Astrocyte (in vitro differentiated cells and primary cell): Measurements from ENCODE around the gene ZMYM4. TPM values are rescaled to one million over a fixed set of nuclear protein-coding genes. Genes with fewer than 3 reads are reported as not detected.

Source experiments
- DNase-seq: peaks from one replicate; pipeline ENCODE4 v3.0.0-alpha.2; 2010; ENCODE audit warnings: low read depth
- FAIRE-seq: peaks from 2 replicates; lab custom pipeline; 2011; peaks lifted over from hg19 to GRCh38; lab: Jason Lieb, UNC
- H2AFZ ChIP-seq: 2 replicates; pipeline ENCODE4 v1.6.0; 2012; ENCODE audit warnings: low read depth, low read length, inconsistent platforms
- H3K27ac ChIP-seq: 2 replicates; pipeline ENCODE4 v1.5.1; 2011; ENCODE audit warnings: low read depth, low read length, inconsistent platforms
- H3K27me3 ChIP-seq: 2 replicates; pipeline ENCODE4 v1.6.0; 2011; ENCODE audit warnings: low read length, inconsistent platforms; ENCODE audit not compliant: insufficient read depth
- H3K36me3 ChIP-seq: 2 replicates; pipeline ENCODE4 v1.5.1; 2011; ENCODE audit warnings: low read length, inconsistent platforms; ENCODE audit not compliant: insufficient read depth
- H3K4me1 ChIP-seq: 2 replicates; pipeline ENCODE4 v1.5.1; 2011; ENCODE audit warnings: low read length, inconsistent platforms; ENCODE audit not compliant: insufficient read depth
- H3K4me2 ChIP-seq: 2 replicates; pipeline ENCODE4 v1.6.0; 2012; ENCODE audit warnings: low read length, inconsistent platforms
- H3K4me3 ChIP-seq: 2 replicates; pipeline ENCODE4 v1.5.1; 2011; ENCODE audit warnings: low read depth, mild to moderate bottlenecking, low read length, inconsistent platforms; ENCODE audit not compliant: insufficient read depth
- H3K79me2 ChIP-seq: 2 replicates; pipeline ENCODE4 v1.6.0; 2012; ENCODE audit warnings: mild to moderate bottlenecking, low read length, inconsistent platforms; ENCODE audit not compliant: insufficient read depth
- H3K9ac ChIP-seq: 2 replicates; pipeline ENCODE4 v1.6.0; 2012; ENCODE audit warnings: mild to moderate bottlenecking, low read length, inconsistent platforms
- H3K9me3 ChIP-seq: 2 replicates; pipeline ENCODE4 v1.5.1; 2012; ENCODE audit warnings: low read depth, mild to moderate bottlenecking, low read length, inconsistent platforms; ENCODE audit not compliant: insufficient read depth
- H4K20me1 ChIP-seq: 2 replicates; pipeline ENCODE4 v1.6.0; 2012; ENCODE audit warnings: low read length, inconsistent platforms; ENCODE audit not compliant: insufficient read depth
- H3K27ac Mint-ChIP-seq: one replicate; pipeline ENCODE4 v1.8.0; 2021; ENCODE audit warnings: mild to moderate bottlenecking, mixed read lengths; ENCODE audit not compliant: unreplicated experiment
- H3K27me3 Mint-ChIP-seq: one replicate; pipeline ENCODE4 v1.8.0; 2021; ENCODE audit warnings: low read depth, mixed read lengths; ENCODE audit not compliant: unreplicated experiment
- H3K36me3 Mint-ChIP-seq: one replicate; pipeline ENCODE4 v1.8.0; 2021; ENCODE audit warnings: low read depth, mixed read lengths; ENCODE audit not compliant: unreplicated experiment
- H3K4me1 Mint-ChIP-seq: one replicate; pipeline ENCODE4 v1.8.0; 2021; ENCODE audit warnings: low read depth, mixed read lengths; ENCODE audit not compliant: unreplicated experiment
- H3K4me3 Mint-ChIP-seq: one replicate; pipeline ENCODE4 v1.8.0; 2021; ENCODE audit warnings: mild to moderate bottlenecking, moderate library complexity, mixed read lengths; ENCODE audit not compliant: unreplicated experiment
- H3K9me3 Mint-ChIP-seq: one replicate; pipeline ENCODE4 v1.8.0; 2021; ENCODE audit warnings: mild to moderate bottlenecking, mixed read lengths; ENCODE audit not compliant: unreplicated experiment
- EZH2 ChIP-seq: IDR thresholded peaks from 2 replicates; pipeline ENCODE4 v1.6.1; 2012; ENCODE audit warnings: mild to moderate bottlenecking, low read length, inconsistent platforms; ENCODE audit not compliant: insufficient read depth
- total RNA-seq: library from RNA; stranded (reverse); gene quantifications from 2 replicates; pipeline ENCODE4 v1.2.1, GENCODE V29; 2021
- TF ChIP-seq, protein P1 (sequence below): IDR thresholded peaks from 2 replicates; pipeline ENCODE4 v1.5.1; 2011; ENCODE audit warnings: low read depth, mild to moderate bottlenecking, inconsistent platforms, low read length, moderate library complexity; ENCODE audit not compliant: insufficient read depth

ZMYM4 gene
- total RNA-seq, 1 donor from 2014 or later, result 65.5 TPM

DNA sequence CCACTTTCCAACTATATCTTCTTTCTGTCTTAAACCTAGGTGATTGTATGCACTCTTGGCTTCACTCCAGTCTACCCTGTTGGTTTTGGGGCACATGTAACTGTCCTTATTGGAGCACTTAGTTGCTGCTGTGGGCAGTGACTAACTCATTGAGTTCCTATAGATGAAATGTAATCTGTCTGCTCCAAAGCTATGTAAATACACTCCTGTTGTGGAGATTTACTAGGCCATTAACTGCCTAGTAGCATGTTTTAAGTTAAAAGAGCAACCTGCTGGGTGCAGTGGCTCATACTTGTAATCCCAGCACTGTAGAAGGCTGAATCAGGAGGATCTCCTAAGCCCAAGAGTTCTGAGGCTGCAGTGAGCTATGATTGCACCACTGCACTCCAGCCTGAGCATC is 137.6 kb downstream of the ZMYM4 start:
- DNase-seq (no peak), FAIRE-seq (no peak)
- Histone ChIP-seq H2AFZ (no peak overlapping the region), H3K4me2 (no peak overlapping the region), H3K27ac (no peak overlapping the region), H3K27me3 (no peaks in the 10 kb centered on the region), H3K4me3 (no peak overlapping the region), H3K79me2 (no peaks in the 10 kb centered on the region), H3K4me1 (no peaks in the 10 kb centered on the region), H3K9me3 (no peaks in the 10 kb centered on the region), H4K20me1 (no peaks in the 10 kb centered on the region), H3K9ac (no peak overlapping the region), H3K36me3 (peaks cover 26% of the 10 kb centered on the region)
- H3K4me1 Mint-ChIP-seq, result no peaks in the 10 kb centered on the region
- peaks cover 22% of the 10 kb centered on the region for H3K36me3 Mint-ChIP-seq
- no peaks in the 10 kb centered on the region for H3K27me3 Mint-ChIP-seq
- H3K27ac Mint-ChIP-seq, result no peak overlapping the region
- H3K9me3 Mint-ChIP-seq, result no peaks in the 10 kb centered on the region
- no peak for TF ChIP-seq EZH2
- TF ChIP-seq, protein P1, sequence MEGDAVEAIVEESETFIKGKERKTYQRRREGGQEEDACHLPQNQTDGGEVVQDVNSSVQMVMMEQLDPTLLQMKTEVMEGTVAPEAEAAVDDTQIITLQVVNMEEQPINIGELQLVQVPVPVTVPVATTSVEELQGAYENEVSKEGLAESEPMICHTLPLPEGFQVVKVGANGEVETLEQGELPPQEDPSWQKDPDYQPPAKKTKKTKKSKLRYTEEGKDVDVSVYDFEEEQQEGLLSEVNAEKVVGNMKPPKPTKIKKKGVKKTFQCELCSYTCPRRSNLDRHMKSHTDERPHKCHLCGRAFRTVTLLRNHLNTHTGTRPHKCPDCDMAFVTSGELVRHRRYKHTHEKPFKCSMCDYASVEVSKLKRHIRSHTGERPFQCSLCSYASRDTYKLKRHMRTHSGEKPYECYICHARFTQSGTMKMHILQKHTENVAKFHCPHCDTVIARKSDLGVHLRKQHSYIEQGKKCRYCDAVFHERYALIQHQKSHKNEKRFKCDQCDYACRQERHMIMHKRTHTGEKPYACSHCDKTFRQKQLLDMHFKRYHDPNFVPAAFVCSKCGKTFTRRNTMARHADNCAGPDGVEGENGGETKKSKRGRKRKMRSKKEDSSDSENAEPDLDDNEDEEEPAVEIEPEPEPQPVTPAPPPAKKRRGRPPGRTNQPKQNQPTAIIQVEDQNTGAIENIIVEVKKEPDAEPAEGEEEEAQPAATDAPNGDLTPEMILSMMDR, result no peak
- H3K4me3 Mint-ChIP-seq, result no peak overlapping the region

DNA sequence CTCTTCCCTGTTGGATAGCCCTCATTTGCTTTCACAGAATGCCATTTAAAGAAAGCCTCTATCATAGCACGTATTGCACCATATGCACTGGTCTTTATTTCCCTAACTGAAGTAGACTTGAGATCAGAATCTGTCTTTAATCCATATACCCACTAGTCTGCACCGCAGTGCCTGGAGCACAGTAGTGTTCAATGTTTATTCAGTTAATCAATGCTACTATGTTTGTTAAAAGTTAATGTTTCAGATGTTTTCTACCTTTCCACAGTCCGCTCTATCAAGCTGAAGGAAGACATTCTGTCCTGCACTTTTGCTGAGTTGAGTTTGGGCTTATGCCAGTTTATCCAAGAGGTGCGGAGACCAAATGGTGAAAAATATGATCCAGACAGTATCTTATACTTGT is 139.2 kb downstream of the ZMYM4 start:
- Mint-ChIP-seq H3K27ac (no peak overlapping the region), H3K36me3 (peaks cover 19% of the 10 kb centered on the region), H3K9me3 (no peaks in the 10 kb centered on the region), H3K4me3 (no peak overlapping the region), H3K27me3 (no peaks in the 10 kb centered on the region), H3K4me1 (no peaks in the 10 kb centered on the region)
- Histone ChIP-seq H3K4me2 (no peak overlapping the region), H3K9ac (no peak overlapping the region), H3K4me3 (no peak overlapping the region), H2AFZ (no peak overlapping the region), H3K36me3 (peaks cover 24% of the 10 kb centered on the region), H3K27me3 (no peaks in the 10 kb centered on the region), H4K20me1 (no peaks in the 10 kb centered on the region), H3K9me3 (no peaks in the 10 kb centered on the region), H3K27ac (no peak overlapping the region), H3K79me2 (no peaks in the 10 kb centered on the region), H3K4me1 (no peaks in the 10 kb centered on the region)
- DNase-seq (no peak), FAIRE-seq (no peak)
- TF ChIP-seq, protein P1, result no peak
- no peak for TF ChIP-seq EZH2

DNA sequence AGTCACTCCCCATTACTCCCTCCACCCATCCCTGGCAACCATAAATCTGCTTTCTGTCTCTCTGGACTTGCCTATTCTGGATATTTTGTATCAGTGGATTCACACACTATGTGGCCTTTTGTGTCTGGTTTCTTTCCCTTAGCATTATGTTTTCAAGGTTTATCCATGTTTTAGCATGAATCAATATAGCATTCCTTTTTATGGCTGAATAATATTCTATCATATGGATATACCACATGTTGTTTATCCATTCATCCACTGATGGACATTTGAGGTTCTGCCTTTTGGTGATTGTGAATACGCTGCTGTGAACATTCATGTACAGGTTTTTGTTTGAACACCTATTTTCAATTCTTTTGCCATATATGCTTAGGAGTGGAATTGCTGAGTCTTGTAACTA is 140.4 kb downstream of the ZMYM4 start:
- no peak overlapping the region for H3K4me3 ChIP-seq
- Mint-ChIP-seq H3K27ac (no peak overlapping the region), H3K9me3 (no peaks in the 10 kb centered on the region), H3K27me3 (no peaks in the 10 kb centered on the region), H3K36me3 (peaks cover 19% of the 10 kb centered on the region), H3K4me1 (no peaks in the 10 kb centered on the region), H3K4me3 (no peak overlapping the region)
- no peak for TF ChIP-seq EZH2
- TF ChIP-seq, protein P1, result no peak
- no peak for DNase-seq
- no peak overlapping the region for H3K4me2 ChIP-seq
- no peaks in the 10 kb centered on the region for H3K4me1 ChIP-seq
- H3K27ac ChIP-seq, result no peak overlapping the region
- no peaks in the 10 kb centered on the region for H3K27me3 ChIP-seq
- H3K9me3 ChIP-seq, result no peaks in the 10 kb centered on the region
- H2AFZ ChIP-seq, result no peak overlapping the region
- FAIRE-seq, result no peak
- no peak overlapping the region for H3K9ac ChIP-seq
- H3K36me3 ChIP-seq, result peaks cover 24% of the 10 kb centered on the region
- no peaks in the 10 kb centered on the region for H4K20me1 ChIP-seq
- H3K79me2 ChIP-seq, result no peaks in the 10 kb centered on the region
